HK-2 (cell line): ENCODE results near the gene CISTR.
"Not testable (repeated sequence)": the region's sequence is repeated elsewhere in the genome, so short reads cannot be mapped to it uniquely, and the experiment has no call there.

Experiments used
- DNase-seq: peaks from one replicate; pipeline ENCODE4 v3.0.0-alpha.2; 2018; ENCODE audit not compliant: unreplicated experiment

CISTR gene

DNA sequence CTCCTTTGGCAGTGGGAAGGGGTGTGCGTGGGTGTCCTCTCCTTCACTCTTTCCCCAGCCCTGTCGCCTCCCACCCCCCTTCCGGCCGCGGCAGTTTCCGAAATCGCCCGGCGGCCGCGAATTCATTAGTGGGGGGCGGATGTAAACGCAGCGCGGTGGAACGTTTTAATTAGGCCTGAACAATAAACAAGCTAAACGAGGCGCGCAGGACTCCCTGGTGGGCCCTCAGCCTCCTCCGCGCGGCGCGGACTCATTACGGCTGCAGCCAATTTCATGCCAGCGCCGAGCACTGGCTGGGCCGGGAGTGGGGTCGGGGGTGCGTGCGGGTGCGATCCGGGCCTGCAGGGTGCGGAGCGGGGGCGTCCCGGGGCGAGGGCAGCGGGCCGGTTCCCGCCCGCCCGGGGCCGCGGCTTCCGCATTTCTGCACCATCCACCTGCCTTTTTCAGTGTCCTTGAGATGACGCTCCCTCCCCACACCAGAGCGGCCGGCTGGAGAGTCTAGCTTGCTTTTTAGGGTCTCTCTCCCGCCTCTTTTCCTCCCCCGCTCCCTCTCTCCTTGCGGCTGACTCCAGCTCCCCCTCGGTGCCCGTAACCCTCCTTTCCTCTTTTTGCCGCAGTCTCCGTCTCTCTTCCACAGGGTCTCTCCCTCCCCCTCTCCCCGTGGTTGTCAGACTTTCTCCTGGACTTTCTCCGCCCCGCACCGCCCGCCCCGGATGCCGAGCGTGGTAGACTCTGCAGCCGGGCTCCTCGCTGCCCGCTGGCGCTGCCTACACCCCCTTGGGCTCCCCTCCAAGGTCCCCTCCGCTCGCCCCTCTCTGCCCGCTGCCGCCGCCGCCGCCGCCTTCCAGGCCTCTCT, at the start of gene CISTR:
TSS of gene CISTR (minus strand) at position 644 of the 856 bp plus-strand sequence.
- no peak for DNase-seq

DNA sequence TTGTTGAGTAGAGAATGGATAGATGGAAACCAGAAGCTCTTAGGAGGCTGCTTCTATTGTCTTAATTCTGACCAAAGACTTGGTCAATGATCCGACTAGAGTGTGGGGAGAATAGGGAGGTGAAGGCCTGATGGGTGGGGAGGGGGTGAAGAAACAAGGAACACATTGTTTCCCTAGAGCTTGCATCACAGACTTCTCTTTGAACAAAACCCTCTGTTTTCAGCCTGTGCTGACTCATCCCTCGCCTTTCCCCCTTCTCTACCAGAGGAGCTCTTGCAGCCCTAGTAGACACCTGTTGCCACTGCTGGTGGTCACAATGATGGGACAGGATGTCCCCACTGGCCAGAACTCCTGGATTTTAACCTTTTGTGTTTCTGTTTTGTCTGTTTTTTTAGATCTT, 46.8 kb upstream of the CISTR start:
- no peak for DNase-seq

DNA sequence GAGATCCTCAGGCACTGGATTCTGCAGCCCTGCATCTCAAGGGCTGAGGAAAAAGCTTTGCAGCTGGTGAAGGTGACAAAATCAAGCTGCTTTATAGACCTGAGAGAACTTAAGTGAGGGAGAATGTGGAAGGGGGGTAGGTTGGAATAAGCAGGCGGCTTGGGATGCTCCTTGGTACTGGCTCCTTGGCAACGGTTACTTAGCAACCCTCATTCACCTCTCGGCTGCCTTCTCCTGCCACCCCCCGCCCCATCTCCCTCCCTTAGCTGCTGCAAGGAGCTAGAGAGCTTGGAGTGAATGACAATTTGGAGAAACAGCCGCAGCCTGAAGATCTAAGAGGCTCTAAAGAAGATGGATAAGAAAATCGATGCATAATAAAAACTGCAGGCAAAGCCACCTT, 44.1 kb upstream of the CISTR start:
- no peak for DNase-seq

DNA sequence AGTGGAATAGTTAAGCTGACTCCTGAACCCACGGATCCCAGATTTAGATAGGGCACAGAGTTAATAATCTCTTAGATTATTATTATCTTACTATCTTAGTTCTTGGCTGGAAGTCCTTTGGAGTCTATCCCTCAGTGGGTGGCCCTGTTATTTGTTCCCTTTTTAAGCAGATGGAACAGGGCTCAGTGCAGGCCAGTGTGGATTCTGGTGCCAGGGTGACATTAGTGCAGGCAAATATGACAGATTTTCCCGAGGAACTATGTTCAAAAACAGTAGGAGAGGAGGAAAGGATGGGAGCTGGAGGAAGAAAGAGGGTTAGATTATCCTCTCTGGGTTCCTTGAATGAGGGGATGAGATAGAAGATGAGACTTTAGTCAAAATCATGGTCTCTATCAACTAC, 41.4 kb upstream of the CISTR start:
- no peak for DNase-seq

DNA sequence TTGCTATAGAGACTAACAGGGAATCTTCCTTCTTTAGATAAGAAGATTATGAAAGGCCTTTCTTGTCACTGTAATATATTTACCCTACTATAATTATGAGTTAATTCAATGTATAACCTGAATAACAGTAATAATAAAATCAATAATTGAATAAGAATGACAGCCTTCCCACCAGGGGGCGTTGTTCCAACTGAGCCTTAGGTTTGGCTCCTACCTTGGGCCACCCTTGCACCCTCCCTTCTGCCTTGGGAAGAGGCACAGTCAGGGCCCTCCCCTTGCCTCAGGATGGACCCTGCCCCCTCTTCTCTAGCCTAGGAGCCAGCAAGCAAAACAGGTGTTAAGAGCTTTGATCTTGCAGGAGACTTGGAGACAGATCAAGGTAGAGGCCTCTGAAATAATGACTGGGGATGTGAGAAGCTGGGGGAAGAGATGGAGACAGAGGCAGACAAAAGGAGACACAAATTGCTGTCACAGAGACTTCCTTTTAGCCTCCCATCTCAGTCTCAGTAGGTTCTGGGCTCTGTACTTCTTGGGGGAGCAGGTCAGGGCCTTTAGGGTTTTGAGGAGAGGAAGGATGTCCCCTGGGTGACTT, 40.1 kb upstream of the CISTR start:
- DNase-seq = peak; percentile 6

DNA sequence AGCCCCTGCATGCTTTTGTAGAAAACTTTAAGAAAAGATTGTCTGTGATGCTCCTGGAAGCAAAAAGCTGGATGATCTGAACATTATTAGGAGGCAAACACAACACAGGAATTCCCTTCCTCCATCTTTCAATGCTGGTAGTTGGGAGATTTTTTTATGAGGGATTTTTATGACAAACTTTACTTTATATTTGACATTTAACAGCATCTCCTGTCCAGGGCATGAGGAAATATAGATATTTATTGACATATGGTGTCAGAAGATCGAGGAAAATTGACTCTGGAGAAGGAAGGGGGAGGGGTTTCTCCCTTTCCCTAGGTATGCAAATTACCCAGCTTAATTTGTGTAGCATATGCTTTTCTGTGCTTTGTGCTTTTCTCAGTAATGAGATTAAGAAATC, 37.8 kb upstream of the CISTR start:
- no peak for DNase-seq

DNA sequence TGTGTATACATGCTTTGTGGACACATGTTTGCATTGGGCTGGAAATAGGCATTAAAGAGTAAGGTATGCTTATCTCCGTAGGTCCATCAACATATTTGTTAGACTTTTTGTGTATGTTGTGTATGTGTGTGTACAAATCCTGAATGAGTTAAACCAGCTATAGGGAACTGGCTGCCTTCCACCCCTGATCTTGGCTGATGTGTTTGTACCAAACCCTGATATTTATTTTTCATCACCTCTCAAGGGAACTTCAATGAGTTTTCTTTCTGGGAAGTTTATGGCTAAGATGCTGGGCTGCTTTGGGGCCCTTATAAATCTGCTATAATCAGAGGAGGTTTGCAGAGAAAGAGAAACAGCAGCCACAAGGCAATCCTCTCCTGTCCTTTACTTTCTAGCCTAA, 37.1 kb upstream of the CISTR start:
- no peak for DNase-seq

DNA sequence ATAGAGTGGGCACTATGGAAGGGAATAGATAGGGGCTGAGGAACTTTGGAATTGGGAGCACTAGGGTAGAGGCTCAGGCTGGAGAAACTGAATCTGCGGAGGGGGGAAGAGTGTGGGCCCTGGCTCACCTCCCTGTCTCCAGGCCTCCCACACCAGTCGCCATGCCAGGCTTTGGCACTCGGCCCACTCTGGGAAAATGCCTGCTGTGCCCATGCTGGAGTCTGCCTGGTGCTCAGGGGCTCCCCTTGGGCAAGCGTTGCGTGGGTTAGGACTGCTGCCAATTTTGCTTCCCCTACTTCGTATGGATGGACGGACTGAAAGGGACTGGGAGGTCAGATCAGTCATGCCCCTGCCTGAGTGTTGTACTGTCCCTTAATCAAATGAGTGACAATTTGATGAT, 34.6 kb upstream of the CISTR start:
- no peak for DNase-seq

DNA sequence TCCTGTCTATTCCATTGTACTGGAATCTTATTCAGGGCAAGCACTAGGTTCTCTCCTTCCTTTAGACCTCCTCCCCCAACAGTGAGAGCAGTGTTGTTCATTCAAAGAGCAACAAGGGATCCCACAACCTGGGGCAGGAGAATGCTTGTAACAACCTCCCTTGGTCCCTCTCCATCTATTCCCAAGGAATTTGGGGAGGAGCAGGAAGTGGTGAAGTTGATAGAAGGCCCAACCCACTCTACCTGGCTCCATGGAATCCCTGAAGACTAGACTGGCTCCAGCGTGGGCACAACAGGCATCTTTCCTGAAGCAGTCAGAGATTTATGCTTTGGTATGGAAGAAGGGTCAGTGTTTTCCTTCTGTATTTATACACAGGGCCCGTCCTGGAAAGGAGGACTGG, 33.4 kb upstream of the CISTR start:
- DNase-seq = no peak

DNA sequence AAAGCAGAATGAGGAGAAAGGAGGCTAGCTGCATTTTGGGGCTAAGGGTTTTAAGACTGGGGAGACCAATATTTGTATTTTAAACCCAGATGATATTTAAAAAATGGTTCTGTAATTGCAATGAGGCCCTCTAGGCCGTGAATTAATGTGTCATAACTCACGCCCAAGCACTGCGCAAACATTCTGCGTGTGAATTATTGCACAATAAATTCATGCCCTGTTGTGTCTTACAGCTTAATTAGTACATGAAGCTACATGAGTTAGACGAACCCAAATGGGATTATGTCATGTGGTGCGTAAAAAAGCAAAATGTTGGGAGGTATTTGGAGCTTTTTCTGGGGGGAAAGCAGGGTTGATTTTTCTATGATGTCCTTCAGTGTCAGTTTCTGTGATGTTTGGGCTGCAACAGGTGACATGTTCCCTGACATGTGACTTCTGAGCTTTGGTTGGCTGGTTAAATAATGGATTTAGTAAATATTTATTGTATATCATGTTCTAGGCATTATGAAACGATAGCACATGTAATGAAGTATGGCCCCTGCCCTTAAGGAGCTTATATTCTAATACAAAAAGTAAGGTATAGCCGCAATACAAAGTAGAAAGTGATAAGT, 30.4 kb upstream of the CISTR start:
- no peak for DNase-seq

DNA sequence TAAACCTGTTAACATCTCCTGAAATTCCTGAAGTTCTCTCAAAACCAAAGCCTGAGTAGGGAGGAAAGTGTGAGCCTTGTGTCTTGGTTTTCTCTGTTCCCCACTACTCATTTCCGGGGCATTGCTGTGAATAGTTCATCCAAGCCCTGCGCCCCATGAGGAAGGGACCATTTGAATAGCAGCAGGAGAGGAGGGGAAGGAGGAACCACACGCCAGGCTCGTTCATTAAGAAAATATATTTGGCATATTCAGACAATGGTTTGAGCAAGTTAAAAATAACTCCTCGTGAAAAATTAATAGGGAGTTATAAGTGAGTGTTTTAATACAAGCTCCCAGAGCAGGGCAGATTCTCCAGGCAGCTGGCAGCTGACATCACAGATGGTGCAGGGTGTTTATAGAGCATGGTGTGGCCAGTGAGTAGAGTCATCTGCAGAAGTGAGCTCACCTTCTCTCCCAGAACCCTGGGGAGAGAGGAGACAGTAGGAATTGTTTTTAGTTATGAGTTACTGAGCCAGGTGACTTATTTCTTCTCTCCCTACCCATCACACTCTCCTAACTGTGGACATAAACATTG, 29.5 kb upstream of the CISTR start:
- no peak for DNase-seq

DNA sequence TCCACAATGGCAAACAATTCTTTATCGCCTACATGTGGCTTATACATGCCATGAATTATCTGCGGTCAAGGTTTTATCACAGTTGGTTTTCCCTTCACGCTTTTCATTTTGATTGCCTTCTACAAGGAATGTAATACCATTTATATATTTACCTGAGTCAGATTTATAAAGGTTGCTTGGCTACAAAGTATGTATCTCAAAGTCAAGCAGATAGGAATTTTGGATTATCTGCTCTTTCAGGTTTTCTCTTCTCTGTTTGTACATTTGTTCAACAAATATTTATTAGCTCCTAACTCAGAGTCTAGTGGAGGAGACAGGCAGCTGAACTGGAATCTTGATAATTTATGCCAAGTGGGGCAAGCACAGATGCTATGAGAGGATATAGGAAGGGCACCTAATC, 28.5 kb upstream of the CISTR start:
- DNase-seq = no peak

DNA sequence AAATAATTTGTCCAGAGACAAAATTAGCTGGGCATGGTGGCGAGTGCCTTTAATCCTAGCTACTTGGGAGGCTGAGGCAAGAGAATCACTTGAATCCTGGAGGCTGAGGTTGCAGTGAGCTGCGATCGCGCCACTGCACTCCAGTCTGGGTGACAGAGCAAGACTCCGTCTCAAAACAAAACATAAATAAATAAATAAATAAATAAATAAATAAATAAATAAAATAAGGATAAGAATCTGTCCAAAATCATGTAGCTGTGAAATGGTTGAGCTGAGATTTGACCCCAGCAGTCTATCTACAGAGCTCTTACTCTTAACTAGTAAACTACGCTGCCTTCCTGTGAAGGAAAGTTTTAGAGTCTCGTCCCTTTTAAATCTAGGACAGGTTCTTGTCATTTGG, 27.9 kb upstream of the CISTR start:
- DNase-seq = not testable (repeated sequence)

DNA sequence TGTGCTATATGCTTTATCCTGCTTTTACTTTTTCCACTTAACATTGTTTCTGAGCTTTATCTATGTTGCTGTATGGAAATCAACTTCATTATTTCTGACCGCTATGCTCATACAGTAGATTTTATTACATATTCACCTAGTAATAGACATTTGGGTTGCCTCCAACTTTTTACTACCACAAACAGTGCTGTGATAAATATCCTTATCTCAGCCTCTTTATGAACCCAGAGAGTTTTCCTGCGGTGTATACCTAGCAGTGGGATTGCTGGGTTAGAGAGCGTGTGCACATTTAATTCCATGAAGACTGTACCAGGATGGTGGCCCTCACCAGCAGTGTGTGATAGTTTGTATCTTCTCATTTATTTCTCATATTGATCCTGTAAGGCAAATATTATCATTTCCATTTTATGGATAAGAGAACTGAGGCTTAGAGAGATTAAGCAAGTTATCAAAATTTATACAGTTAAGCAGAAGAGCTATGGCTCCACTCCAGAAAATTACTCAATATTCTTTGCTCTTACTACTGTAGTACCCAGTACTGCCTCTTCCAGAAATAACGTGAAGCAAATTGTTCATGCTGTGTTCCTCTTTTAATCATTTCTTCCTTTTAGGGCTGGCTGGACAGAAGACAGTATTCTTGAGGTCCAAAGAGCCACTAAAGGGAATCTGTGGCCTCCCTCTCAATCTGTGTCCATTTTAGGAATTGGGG, 26.3 kb upstream of the CISTR start:
- DNase-seq = no peak

DNA sequence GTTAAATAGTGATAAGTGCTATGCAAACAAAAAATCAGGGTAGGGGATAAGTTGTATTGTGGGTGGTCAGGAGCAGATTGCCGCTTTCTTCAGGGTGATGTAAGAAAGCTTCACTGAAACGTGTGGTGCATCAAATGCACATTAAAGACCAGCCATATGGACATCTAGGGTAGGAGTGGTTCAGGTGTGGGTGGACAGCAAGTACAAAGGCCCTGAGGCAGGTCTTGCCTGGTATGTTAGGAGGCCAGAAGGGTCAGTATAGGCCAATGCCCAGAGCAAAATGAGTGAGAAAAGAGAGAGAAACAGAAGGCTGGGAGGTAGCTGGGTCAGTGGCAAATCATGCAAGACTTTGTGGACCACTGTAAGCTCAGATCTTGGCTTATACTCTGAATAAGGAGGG, 25.6 kb upstream of the CISTR start:
- no peak for DNase-seq

DNA sequence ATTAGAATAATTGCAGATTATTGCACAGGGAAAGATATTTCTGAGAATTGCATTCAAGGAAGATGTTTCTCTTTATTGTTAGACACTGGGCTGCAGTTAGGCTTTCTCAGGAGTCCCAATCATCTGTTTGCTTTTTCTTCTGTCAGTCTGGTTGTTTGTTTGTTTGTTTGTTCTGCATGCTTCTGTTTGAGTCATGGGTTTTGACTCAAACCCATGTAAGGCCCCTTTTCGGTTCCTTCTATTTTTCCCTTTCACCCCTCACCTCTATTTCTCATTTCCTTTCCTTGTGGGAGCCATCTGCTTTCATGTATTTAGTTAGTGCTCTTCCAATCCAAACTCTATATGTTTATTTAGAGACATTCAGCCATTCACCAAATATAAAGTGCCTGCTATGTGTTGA, 25.1 kb upstream of the CISTR start:
- DNase-seq = no peak

DNA sequence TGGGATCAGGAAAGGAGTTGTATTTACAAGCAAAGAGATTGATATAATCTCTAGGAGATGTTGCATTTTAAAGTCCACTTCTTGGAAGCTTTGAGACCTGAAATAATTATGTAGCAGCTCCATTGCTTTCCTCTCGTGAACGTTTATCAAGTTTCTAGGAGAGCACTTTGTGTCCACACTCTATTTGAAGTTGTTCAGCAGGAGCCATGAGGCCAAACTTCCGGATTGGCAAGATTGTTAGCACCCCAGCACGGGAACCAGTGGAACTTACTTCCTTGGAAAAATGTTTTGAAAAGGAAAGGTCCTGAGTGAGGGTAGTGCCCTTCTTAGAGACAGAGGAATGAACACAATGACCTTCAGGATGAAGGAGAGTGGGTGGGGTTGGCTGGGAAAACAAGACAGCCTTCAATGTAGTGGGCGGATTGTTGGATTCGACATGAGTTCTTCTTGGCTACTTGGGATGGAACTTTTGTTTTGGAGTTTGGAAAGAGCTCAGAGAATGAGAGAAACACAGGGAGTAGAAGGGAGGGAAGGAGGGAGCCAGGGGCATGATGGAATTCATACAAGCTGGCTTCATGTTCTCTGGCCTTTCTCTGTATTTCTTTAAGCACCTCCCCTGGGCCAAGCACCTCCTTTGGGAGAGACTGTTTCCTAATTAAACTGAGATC, 23.8 kb upstream of the CISTR start:
- no peak for DNase-seq

DNA sequence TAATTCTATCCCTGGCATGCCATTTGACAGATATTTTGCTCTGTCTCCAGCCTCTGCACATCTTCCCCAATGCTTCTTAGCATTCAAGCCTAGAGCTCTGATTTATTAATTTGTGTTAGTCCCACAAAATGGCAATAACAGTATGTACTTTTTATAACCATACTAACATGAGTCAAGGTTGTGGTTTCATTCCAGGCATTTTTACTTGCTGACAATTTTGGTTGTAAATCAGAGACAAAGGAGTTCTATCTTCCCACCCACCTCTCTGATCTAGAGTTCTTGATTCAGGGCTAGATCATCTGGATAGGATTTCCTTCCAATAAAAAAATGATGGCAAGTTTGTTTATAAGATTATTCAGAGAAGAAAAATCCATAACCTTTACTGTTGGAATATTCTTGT, 18.5 kb upstream of the CISTR start:
- DNase-seq = no peak

DNA sequence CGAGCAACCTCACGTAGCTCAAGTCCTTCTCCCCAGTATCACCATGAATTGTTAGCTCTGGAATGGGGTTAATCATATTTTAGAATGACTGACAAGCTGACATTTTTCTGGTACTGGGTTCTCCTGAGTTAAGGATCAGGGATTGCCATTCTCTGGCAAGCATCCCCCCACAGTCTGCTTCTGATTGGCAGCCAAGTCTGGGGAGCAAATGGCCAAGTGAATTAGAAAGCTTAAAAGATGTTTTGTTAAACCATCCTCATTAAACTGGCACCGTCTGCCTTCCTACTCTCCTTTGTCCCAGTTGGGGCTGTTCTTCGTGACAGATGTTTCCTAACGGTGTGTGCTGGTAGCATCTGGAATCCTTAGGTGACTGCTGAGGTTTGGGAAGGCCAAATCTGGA, 17.2 kb upstream of the CISTR start:
- no peak for DNase-seq

DNA sequence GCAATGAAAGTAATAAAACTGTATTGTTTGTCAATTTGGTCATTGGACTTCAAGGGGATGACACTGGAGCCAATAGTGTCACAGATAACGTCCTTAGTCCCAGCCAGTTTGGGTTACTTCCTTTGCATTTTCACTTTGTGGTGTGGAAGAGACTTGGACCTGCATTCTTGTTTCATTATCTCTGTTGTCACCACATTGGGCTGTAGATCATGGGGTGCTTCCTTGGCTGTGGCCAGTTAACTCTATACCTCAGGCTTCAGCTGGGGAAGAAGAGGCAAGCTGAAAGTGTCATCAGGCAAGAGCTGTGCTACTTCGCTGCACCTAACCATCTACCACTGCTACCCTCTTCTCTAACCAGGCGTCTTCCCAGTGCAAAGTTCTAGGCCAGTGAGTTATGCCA, 15.1 kb upstream of the CISTR start:
- no peak for DNase-seq

DNA sequence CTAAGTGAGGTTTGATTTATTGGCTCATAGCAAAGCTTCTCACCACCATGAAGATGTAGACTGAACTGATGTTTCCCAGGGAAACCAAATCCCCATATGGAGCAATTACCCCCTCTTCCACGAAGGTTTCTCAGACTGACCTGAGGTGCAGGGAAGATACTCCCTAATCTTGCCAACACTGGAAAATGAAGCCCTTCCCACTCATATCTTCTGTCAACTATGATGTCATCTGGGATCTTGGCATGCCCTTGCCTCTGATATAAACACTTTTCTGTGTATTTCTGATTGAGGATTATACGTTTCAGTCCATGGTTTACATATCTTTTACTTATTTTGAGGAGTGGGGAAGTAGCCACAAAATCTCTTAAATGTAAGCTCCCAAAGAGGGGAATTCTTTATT, 14.1 kb upstream of the CISTR start:
- no peak for DNase-seq

DNA sequence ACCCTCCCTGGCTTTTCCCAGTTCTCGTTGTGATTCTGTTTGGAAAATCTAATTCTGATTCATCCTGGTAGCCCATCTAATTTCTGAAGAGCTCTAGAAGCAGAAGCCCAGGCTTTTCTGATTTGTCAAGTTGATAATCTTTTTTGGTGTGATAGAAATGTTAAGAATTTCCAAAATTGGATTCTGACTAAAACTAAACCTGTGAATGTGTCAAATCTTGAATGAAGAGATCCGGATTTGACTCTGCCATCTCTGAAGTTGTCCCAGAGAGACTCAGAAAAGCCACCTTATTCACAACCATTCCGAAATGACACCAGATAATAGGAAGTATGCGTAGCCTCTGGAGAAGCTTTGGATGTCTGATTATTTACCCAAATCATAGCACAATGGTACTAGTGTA, 12.8 kb upstream of the CISTR start:
- no peak for DNase-seq
